ENCODE data around the gene AKNA. TPM values are rescaled to one million over a fixed set of nuclear protein-coding genes. Genes with fewer than 3 reads are reported as not detected.

Gene AKNA, protein sequence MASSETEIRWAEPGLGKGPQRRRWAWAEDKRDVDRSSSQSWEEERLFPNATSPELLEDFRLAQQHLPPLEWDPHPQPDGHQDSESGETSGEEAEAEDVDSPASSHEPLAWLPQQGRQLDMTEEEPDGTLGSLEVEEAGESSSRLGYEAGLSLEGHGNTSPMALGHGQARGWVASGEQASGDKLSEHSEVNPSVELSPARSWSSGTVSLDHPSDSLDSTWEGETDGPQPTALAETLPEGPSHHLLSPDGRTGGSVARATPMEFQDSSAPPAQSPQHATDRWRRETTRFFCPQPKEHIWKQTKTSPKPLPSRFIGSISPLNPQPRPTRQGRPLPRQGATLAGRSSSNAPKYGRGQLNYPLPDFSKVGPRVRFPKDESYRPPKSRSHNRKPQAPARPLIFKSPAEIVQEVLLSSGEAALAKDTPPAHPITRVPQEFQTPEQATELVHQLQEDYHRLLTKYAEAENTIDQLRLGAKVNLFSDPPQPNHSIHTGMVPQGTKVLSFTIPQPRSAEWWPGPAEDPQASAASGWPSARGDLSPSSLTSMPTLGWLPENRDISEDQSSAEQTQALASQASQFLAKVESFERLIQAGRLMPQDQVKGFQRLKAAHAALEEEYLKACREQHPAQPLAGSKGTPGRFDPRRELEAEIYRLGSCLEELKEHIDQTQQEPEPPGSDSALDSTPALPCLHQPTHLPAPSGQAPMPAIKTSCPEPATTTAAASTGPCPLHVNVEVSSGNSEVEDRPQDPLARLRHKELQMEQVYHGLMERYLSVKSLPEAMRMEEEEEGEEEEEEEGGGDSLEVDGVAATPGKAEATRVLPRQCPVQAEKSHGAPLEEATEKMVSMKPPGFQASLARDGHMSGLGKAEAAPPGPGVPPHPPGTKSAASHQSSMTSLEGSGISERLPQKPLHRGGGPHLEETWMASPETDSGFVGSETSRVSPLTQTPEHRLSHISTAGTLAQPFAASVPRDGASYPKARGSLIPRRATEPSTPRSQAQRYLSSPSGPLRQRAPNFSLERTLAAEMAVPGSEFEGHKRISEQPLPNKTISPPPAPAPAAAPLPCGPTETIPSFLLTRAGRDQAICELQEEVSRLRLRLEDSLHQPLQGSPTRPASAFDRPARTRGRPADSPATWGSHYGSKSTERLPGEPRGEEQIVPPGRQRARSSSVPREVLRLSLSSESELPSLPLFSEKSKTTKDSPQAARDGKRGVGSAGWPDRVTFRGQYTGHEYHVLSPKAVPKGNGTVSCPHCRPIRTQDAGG (N-terminal part only)
- 10 to 100 TPM; 23.8 to 32.4 TPM for total RNA-seq
- long read RNA-seq, donor 1, partial matches to known transcripts, result 1 of 3 reads
- long read RNA-seq, donor 1, other reads (novel, unspliced or antisense), result 2 of 3 reads
- long read RNA-seq, donor 2, partial matches to known transcripts, result 1 of 2 reads
- long read RNA-seq, donor 2, other reads (novel, unspliced or antisense), result 1 of 2 reads

DNA sequence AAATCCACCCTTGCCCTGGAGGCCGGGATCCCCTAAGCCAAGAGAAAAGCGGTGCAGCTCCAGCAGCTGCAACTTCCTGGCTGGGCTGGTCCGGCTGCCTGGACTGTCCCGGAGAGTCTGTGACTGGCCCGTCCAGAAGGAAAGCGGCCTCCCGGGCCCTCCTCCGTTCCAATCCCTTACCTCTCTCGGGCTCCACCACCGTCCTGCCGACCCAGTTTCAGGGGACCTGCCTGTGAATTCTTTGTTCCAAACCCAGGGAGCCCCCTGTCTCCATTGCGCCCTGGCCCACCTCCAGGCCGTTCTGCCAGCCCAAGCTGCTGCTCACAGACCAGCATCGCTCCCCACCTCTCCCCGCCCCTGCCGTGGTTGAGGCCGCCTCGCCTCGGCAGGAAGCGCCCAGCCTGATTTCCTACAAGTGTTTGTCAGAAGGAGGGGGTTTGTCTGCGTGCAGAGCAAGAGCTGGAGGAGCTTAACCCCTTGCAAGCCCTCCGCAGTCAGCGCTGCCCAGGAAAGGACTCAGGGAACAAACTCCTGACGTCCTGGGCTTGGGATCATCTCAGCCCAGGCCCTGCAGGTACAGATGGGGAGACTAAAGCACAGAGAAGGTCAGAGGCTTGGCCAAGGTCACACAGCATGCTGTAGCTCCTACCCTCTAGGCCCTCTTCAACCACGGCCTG is at the start of gene AKNA:
AKNA (minus strand) TSS at position 303 of the 677 bp plus-strand sequence. CDS start 6,649 bp downstream, outside the sequence.
- intact Hi-C loops (cut with DNase I), result no loop called here

GRCh38 chr9:114437401-114437893 is 49.7 kb upstream of the AKNA start:
- intact Hi-C loops (cut with DNase I), result no loop called here
- no peak for DNase-seq (ENCODE audit: low spot score)

More for the DNA sequence above, at the start of gene AKNA:
- peak; percentile 94 for DNase-seq (ENCODE audit: low spot score)

DNA sequence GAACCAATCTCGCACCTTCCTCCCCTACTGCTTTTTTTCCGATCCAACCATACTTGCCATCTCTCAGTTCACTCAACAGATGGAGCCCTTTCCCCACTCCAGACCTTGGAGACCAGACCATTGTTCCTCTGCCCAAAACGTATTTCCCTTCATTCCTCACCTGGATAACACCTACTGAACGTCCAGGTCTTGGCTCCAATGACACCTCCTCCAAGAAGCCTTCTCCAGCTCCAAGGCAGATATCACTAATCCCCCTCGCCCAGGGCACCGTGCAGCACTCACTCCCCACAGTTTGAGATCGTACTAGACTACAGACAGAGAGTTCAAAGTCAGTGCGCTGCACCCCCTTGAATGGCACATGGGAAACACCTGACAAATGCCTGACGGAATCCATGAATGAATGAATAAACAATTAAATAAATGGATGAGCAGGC is 47.1 kb upstream of the AKNA start:
- intact Hi-C loops (cut with DNase I), result loop anchor here in 1 of 2 donors (1.0 kb wide), 1 partner anchor 37 kb away; no protein-coding TSS in a partner anchor
- no peak for DNase-seq (ENCODE audit: low spot score)

- intact Hi-C loops (cut with DNase I), result loop anchor here in 1 of 2 donors (1.0 kb wide), 1 partner anchor 39 kb away; no protein-coding TSS in a partner anchor
- no peak for DNase-seq (ENCODE audit: low spot score)
These were observed 46.0 kb upstream of the AKNA start for GRCh38 chr9:114433720-114434255.

DNA sequence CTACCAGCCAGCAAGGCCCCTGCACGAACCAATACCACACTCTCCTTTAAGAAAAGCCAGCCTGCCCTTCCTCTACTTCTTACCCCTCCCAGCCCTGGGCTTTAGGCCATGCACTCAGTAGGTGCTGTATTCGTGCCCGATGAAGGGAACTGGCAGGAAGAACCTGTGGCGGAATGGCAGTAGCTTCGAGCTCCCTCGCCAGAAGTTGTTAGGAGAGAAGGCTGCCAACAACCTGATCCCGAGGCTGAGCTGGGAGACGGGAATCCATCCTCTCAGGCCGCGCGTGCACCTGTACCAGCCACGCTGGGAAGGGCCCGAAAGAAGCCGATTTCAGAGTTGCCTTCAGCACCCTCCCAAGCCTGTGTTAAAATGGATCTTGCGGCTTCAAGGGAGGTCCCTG is 45.3 kb upstream of the AKNA start:
- DNase-seq (ENCODE audit: low spot score), result no peak
- intact Hi-C loops (cut with DNase I), result no loop called here

GRCh38 chr9:114432323-114433067 is 44.7 kb upstream of the AKNA start:
- intact Hi-C loops (cut with DNase I), result no loop called here
- no peak for DNase-seq (ENCODE audit: low spot score)

GRCh38 chr9:114431770-114432169 is 44.0 kb upstream of the AKNA start:
- DNase-seq (ENCODE audit: low spot score), result no peak
- intact Hi-C loops (cut with DNase I), result no loop called here

GRCh38 chr9:114431003-114431402 is 43.2 kb upstream of the AKNA start:
- intact Hi-C loops (cut with DNase I), result no loop called here
- DNase-seq (ENCODE audit: low spot score), result no peak

DNA sequence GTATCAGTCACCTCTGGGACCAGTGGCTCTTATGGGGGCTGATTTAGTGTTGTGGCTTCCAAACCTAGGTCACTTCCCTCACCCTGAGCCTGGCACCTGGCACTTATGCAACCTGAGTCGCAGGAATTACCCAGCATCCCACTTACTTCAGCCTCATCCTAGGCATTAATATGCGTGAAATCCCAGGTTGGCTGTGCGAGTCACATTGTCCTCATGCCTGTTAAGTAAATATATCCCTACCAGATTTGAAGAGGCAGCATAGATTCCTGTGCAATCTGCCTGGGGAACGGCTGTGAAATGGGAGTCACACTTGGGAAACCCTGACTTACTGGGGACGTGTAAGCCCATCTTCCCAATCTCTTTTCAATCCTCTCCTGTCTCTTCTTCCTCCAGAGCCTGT is 42.7 kb upstream of the AKNA start:
- DNase-seq (ENCODE audit: low spot score), result no peak
- intact Hi-C loops (cut with DNase I), result no loop called here

GRCh38 chr9:114429488-114429887 is 41.7 kb upstream of the AKNA start:
- DNase-seq (ENCODE audit: low spot score), result no peak
- intact Hi-C loops (cut with DNase I), result no loop called here

DNA sequence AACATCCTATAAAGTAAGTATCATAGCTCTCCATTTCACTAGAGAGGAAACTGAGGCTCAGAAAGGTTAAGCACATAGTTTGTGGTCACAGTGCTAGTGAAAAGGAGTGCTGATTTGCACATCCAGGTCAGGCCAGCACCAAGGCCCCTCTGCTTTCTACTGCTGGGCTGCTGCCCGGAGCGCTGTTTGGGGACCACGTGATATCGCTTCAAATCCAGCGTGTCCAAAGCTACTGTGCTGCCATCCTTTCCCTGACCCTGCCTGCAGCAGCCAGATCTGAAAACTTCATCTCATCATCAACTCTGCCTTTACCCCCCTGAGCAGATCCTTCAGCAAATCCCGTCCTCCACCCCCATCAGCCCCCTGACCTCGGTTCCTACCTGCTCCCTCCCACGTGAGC is 40.7 kb upstream of the AKNA start:
- no peak for DNase-seq (ENCODE audit: low spot score)
- intact Hi-C loops (cut with DNase I), result no loop called here

DNA sequence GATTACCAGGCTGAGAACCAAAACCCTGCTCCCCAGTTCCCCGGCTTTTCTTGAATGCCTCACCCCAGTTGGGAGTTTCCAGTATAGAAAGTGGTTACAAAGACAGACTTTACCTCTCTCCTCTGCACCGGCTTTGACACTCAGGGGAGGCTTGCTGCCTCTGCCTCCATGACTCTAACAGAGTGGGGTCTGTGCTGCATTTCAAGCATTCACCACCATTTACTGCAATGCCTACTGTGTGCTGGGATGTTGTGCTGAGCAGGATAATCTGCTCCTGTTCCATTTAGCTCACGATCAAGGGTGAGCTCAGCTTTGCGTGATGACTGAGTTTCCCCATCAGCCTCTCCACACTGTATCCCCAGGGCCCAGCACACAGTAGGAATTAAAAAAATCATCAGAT is 39.9 kb upstream of the AKNA start:
- DNase-seq (ENCODE audit: low spot score), result no peak
- intact Hi-C loops (cut with DNase I), result no loop called here

- no peak for DNase-seq (ENCODE audit: low spot score)
- intact Hi-C loops (cut with DNase I), result no loop called here
These were observed 38.5 kb upstream of the AKNA start for GRCh38 chr9:114426046-114426948.

DNA sequence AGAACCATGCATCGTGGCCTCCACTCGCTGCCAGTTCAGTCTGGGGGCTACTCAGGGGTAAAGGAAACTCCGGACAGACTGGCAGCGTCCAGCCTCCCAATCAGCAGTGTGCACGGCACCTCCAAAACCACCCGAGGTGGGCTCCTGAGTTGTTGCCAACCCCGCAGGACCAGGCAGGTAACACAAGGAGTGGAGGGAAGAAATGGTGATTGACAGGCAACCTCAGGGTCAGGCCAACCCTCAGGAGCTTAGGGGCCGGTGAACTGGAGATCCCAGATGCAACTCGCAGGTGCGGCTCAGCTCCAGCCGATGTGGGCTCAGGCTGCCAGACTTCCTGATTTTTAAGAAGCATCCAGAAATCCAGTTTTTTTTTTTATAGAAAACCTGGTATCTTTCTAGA is 37.3 kb upstream of the AKNA start:
- DNase-seq (ENCODE audit: low spot score), result no peak

DNA sequence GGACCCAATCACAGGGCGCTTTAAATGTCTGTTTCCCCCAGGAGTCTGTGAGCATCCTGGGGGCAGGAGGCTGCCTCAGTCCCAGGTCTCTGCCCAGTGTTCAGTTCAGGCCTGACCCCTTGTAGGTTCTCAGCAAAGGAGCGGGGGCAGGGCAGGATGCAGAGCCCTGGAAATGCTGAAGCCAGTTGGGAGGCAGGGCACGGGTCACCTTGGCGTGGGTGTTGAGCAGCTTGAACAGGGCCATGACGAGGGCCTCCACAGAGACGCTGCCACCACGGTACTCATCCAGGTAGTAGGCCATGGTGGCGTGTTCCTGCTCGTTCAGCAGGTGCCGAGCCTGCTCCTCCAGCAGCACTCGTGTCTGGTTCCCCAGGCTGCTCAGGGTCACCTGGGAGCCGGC is 36.3 kb upstream of the AKNA start:
- DNase-seq (ENCODE audit: low spot score), result no peak
- intact Hi-C loops (cut with DNase I), result no loop called here

More for the DNA sequence above, 37.3 kb upstream of the AKNA start:
- intact Hi-C loops (cut with DNase I), result no loop called here

DNA sequence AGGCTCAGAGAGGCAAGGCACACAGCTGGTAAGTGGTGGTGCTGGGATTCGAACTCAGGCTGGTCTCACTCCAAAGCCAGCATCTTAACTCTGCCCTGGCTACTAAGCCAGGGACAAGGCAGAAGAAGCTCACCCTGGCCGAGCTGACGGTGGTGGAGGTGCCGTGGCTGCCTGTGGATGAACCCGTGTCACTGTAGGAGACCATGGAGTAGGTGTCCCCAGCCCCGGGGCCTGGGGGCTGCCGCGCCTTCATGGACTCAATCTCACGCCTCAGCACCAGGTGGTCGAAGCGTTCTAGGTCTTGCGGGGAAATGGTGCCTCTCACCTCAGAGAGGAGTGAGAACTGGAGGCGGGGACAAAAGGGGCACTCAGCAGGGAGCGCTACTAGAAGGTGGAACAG is 35.4 kb upstream of the AKNA start:
- intact Hi-C loops (cut with DNase I), result no loop called here
- DNase-seq (ENCODE audit: low spot score), result no peak
